Measurements from ENCODE around the gene KLHL26.

The KLHL26 gene

DNA sequence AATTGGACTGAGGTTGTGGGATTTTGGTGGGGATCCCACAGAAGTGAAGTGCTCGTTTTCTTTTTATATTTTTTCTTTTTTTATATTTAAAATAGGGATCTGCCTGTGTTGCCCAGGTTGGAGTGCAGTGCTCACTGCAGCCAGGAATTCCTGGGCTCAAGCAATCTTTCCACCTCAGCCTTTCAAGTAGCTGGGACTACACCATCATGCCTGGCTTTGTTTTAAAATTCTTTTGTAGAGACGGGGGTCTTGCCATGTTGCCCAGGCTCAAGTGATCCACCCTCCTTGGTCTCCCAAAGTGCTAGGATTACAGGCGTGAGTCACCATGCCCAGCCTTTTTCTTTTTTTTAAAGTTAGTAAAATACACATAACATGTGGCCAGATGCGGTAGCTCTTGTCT, 67.2 kb downstream of the KLHL26 start:
- TF ChIP-seq ZNF274 (IDR thresholded peaks at IDR 0.05; ENCODE audit: low read depth, low read length), result no peak
- no peak overlapping the region for H3K4me3 ChIP-seq (ENCODE audit: low read length)

DNA sequence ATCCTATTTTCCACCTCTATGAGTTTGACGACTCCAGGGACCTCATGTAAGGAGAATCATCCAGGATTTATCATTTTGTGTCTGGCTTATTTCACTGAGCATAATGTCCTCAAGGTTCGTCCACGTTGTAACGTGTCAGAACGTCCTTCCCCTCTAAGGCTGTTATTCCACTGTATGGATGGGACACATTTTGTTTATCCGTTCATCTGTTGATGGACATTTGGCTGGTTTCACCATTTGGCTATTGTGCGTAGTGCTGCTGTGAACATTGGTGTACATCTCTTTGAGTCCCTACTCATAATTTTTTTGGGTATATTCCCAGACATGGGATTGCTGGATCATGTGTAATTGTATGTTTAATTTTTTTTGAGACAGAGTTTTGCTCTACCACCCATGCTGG, 68.1 kb downstream of the KLHL26 start:
- no peak for TF ChIP-seq ZNF274 (IDR thresholded peaks at IDR 0.05; ENCODE audit: low read depth, low read length)
- no peak overlapping the region for H3K4me3 ChIP-seq (ENCODE audit: low read length)

GRCh38 chr19:18708452-18709231, 71.8 kb downstream of the KLHL26 start:
- TF ChIP-seq ZNF274 (IDR thresholded peaks at IDR 0.05; ENCODE audit: low read depth, low read length), result no peak
- no peak overlapping the region for H3K4me3 ChIP-seq (ENCODE audit: low read length)

DNA sequence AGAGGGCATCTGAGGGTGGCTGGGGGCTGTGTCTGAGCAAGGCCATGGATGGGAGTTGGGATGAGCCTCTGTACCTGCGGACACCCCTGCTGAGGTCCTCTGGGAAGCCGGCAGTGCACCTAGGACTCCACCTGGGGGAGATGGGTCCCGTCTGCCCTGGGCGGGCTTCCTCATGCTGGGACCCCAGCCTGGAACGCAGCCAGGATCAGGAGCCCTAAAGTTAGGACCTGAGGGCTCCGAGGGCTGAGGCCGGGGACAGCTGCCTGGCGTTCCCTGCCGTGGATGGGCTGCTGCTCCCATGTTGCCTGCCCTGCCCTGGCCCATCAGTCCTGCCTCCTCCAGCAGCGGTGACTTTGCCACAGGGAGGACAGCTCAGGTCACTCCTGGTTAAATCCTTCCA, 72.7 kb downstream of the KLHL26 start:
- no peak for TF ChIP-seq ZNF274 (IDR thresholded peaks at IDR 0.05; ENCODE audit: low read depth, low read length)
- no peak overlapping the region for H3K4me3 ChIP-seq (ENCODE audit: low read length)

- TF ChIP-seq ZNF274 (IDR thresholded peaks at IDR 0.05; ENCODE audit: low read depth, low read length), result no peak
- no peak overlapping the region for H3K4me3 ChIP-seq (ENCODE audit: low read length)
Observed at GRCh38 chr19:18710186-18710585, 73.4 kb downstream of the KLHL26 start.

GRCh38 chr19:18710996-18711751, 74.3 kb downstream of the KLHL26 start:
- TF ChIP-seq ZNF274 (IDR thresholded peaks at IDR 0.05; ENCODE audit: low read depth, low read length), result no peak
- no peak overlapping the region for H3K4me3 ChIP-seq (ENCODE audit: low read length)

GRCh38 chr19:18711893-18712292, 75.1 kb downstream of the KLHL26 start:
- no peak for TF ChIP-seq ZNF274 (IDR thresholded peaks at IDR 0.05; ENCODE audit: low read depth, low read length)
- H3K4me3 ChIP-seq (ENCODE audit: low read length), result no peak overlapping the region

DNA sequence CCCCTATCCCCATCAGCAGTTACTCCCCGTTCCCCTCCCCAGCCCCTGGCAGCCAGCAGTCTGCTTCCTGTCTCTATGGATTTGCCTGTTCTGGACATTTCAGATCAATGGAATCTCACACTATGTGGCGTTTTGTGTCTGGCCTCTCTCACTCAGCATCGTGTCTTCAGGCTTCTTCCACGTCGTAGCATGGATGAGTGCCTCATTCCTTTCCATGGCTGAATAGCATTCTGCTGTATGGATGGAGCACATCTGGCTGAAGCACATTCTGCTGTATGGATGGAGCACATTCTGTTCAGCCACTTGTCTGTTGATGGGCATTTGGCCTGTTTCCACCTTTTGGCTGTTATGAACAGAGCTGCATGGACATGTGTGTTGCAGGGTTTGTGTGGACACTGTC, 76.2 kb downstream of the KLHL26 start:
- no peak for TF ChIP-seq ZNF274 (IDR thresholded peaks at IDR 0.05; ENCODE audit: low read depth, low read length)
- H3K4me3 ChIP-seq (ENCODE audit: low read length), result no peak overlapping the region

GRCh38 chr19:18713550-18714117, 76.8 kb downstream of the KLHL26 start:
- no peak overlapping the region for H3K4me3 ChIP-seq (ENCODE audit: low read length)

GRCh38 chr19:18715416-18715815, 78.6 kb downstream of the KLHL26 start:
- TF ChIP-seq ZNF274 (IDR thresholded peaks at IDR 0.05; ENCODE audit: low read depth, low read length), result no peak
- H3K4me3 ChIP-seq (ENCODE audit: low read length), result no peak overlapping the region

More at GRCh38 chr19:18713550-18714117, 76.8 kb downstream of the KLHL26 start:
- no peak for TF ChIP-seq ZNF274 (IDR thresholded peaks at IDR 0.05; ENCODE audit: low read depth, low read length)

DNA sequence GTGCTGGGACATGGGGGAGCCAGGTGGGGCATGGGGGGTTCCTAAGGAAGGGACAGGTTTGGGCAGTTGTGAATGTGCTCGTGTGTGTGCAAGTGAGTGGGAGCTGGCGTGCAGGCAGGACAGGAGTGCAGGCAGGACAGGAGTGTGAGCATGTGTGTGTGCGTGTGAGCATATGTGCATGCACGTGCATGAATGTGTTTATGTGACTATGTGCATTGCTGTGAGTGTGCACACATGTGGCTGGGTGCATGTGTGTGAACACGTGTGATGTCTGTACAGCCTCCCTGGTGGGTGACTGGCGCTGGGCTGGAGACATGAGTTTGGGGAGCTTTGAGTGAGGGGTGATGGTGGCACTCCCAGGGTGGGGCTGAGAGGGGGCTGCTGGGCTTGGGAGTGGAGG, 80.0 kb downstream of the KLHL26 start:
- TF ChIP-seq ZNF274 (IDR thresholded peaks at IDR 0.05; ENCODE audit: low read depth, low read length), result no peak
- H3K4me3 ChIP-seq (ENCODE audit: low read length), result no peak overlapping the region

- no peak for TF ChIP-seq ZNF274 (IDR thresholded peaks at IDR 0.05; ENCODE audit: low read depth, low read length)
- no peak overlapping the region for H3K4me3 ChIP-seq (ENCODE audit: low read length)
Observed at GRCh38 chr19:18717601-18718000, 80.8 kb downstream of the KLHL26 start.

- TF ChIP-seq ZNF274 (IDR thresholded peaks at IDR 0.05; ENCODE audit: low read depth, low read length), result no peak
- no peak overlapping the region for H3K4me3 ChIP-seq (ENCODE audit: low read length)
Observed at GRCh38 chr19:18718015-18718526, 81.2 kb downstream of the KLHL26 start.

DNA sequence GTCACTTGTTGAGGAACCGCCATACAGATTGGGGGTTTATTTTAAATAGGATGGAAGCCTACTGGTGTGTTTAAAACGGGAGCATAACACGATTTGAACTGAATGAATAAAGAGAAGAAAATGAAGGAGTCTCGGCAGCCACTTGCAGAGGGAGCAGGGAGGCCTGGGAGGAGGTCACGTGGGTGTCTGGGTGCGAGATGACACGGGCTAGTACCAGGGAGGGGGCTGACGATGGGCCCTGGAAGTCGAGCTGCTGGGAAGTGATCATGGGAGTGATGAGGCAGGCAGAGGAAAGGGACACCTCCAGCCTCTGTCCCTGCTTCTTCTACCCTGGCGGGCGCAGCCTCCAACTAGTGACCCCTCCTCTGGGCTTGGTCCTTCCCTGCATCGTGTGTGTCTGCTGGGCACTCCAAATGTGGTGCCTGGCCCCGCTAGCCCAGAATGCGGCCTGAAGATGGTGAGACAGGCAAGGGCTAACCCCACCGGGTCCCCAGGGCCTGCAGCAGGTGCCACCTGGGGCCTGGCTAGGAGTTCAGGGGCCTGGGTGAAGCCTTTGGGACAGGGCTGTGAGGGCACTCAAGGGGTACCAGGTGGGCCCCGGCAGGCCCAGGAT, 82.1 kb downstream of the KLHL26 start:
- H3K4me3 ChIP-seq (ENCODE audit: low read length), result no peak overlapping the region
- no peak for TF ChIP-seq ZNF274 (IDR thresholded peaks at IDR 0.05; ENCODE audit: low read depth, low read length)

Data from GM08714 (cell line).